NCI-H128 (cell line): ENCODE data around the gene GLS.
"Not testable (repeated sequence)": the region's sequence is repeated elsewhere in the genome, so short reads cannot be mapped to it uniquely, and the experiment has no call there.

ENCODE experiments used
- DNase-seq: peaks from one replicate; lab custom pipeline; 2025; ENCODE audit not compliant: unreplicated experiment; lab: John Stamatoyannopoulos, UW

Gene GLS

DNA sequence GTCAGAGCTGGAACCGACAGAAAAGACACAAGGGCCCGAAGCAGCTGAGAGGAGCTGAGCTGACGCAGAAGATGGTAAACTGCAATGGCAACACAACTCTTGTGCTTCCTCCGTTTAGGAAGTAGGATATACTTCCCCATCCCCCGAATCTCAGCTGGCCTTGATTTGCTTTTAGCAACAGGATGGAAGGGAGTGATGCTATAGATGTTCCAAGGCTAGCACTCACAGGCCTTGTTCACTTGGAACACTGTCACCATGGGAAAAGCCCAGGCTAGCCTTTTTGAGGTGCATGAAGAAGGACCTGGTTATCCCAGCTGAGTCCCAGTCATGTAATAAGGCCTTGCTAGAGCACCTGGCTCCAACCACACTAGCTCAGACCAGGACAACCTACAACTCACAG lies 107.3 kb downstream of the GLS start:
- no peak for DNase-seq

- DNase-seq, result no peak
Observed at GRCh38 chr2:190988910-190989309, 108.3 kb downstream of the GLS start.

- no peak for DNase-seq
Observed at GRCh38 chr2:190990132-190990531, 109.5 kb downstream of the GLS start.

- no peak for DNase-seq
Observed at GRCh38 chr2:190993292-190993643, 112.6 kb downstream of the GLS start.

DNA sequence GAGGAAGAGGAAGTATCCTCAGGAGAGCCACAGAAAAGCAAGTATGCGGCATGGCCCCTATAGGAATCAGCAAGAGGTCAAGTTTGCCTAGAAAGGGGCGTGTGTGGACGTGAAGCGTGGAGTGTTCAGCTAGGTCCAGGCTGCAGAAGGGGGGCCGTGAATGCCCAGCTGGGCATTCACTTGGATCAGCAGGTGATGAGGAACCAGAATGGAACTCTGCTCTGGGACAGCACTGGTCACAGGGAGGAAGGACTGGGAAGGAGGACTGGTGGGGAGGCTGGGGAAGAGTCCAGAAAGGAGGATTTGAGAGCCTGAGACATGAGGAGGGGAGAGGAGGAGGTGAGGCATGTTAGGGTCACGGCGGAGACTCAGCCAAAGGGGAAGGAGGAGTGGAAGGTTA lies 113.5 kb downstream of the GLS start:
- DNase-seq, result no peak

- DNase-seq, result not testable (repeated sequence)
Observed at GRCh38 chr2:190995315-190995714, 114.7 kb downstream of the GLS start.

- DNase-seq, result no peak
Observed at GRCh38 chr2:190996338-190996946, 115.8 kb downstream of the GLS start.

GRCh38 chr2:190996947-190997346 lies 116.3 kb downstream of the GLS start:
- no peak for DNase-seq

GRCh38 chr2:190997526-190998113 lies 117.0 kb downstream of the GLS start:
- no peak for DNase-seq

GRCh38 chr2:190999058-190999457 lies 118.4 kb downstream of the GLS start:
- no peak for DNase-seq

- DNase-seq, result no peak
Observed at GRCh38 chr2:190999949-191000665, 119.5 kb downstream of the GLS start.

- no peak for DNase-seq
Observed at GRCh38 chr2:191001032-191001431, 120.4 kb downstream of the GLS start.

DNA sequence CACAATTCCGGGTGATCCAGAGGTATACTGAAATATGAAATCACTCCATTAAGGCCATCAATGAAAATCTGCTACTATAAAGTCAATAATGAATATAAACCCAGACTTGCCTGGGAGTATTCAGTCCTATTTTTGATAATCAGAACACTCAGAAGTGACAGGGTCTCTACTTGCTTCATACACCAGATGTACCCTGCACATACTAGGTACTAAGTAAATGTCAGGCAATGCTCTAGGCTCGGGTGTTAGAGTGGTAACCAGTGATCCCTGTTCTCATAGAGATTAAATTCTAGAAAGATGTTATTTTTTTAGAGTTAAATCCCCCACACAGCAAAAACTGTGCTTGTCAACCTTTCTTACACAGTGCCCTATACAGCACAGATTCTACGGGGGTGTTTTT lies 121.0 kb downstream of the GLS start:
- DNase-seq, result no peak

- no peak for DNase-seq
Observed at GRCh38 chr2:191003405-191004309, 123.0 kb downstream of the GLS start.

DNA sequence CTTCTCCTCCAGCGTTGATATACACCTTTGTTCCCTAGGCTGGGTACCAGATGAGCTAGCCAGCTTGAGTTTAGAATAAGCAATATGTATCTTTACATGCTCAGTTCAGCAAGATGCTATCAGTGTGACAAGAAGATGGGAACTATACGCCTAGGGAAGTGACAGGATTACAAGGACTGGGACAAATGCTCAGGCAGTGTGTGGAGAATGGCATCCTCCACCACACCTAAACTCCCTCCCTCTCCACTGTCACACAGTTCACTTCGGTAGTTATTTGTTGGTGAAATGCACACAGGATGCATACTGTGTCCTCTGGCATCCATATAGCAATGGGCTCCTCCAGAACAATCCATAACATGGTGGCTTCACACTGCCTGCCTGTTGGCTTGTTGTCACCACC lies 125.7 kb downstream of the GLS start:
- no peak for DNase-seq

DNA sequence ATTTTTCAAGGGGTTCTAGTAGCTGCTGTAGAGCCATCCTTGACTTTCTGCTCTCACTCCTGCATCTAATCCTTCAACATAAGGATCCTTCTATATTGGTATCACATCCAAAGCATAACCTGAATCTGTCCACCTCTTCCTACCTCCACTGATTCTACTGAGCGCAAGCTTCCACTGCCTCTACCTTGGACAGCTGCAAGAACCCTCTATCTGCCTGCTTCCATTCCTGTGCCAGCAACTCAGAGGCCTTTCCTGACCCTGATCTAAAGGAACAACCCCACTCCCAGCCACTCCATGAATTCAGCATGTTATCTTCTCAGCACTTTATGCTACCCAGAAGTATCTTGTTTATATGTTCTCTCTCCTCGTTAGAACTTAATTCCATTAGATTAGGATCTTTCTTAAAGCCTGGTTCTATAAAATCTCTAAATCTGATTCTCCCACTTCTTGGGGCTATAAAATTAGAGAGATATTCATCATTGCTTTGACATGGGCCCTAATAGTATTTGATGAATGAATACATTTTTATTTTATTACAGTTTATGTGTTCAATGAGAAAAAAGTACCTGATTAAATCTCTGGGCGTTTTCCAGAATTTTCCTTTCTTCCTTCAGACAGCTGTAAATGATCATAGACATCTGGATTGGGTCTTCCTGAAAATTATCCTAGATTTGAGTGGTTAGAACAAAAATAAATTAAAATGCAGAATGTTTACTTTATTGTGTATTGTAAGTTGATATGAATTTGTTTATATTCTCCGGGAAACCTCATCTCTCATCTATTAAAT lies 126.6 kb downstream of the GLS start:
- DNase-seq, result no peak

- no peak for DNase-seq
Observed at GRCh38 chr2:191008286-191008685, 127.7 kb downstream of the GLS start.

GRCh38 chr2:191009541-191010374 lies 129.1 kb downstream of the GLS start:
- DNase-seq, result no peak

- DNase-seq, result no peak
Observed at GRCh38 chr2:191010887-191011885, 130.6 kb downstream of the GLS start.
